ENCODE results near the gene SAA1.

The SAA1 gene

DNA sequence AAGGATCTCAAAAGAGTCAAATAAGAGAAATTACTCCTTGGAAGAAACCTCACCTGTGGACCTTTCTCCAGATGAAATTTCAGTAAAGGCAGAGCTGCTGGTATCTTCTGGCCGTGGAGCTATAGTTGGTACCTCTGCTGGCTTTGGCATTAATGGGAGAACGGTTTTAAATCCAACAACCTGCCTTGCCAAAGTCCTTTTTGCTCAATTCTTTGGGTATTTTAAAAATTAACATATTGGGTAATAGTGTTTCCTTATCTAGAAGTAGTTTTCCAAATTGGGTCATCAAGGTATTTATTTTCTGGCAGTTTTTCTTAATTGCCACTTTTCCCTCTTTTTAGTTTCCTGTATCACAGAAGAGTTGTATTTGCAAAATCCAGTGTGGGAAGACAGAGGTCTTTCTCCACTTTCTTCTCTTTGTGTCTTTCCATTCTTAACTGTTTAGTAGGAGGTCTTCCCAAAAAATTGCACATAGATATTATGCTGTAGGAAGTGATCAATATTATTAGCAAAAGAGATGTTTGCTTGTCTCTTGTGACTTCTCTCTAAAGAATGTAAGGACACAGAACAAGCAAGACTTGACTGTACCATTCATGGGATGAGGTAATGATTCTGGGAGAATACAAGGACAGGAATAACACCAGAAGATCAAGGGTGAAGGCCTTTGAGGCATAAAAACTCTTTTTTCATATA, 29.3 kb upstream of the SAA1 start, which contains the start of gene SAA4 (continued):
- TF ChIP-seq, protein P1, sequence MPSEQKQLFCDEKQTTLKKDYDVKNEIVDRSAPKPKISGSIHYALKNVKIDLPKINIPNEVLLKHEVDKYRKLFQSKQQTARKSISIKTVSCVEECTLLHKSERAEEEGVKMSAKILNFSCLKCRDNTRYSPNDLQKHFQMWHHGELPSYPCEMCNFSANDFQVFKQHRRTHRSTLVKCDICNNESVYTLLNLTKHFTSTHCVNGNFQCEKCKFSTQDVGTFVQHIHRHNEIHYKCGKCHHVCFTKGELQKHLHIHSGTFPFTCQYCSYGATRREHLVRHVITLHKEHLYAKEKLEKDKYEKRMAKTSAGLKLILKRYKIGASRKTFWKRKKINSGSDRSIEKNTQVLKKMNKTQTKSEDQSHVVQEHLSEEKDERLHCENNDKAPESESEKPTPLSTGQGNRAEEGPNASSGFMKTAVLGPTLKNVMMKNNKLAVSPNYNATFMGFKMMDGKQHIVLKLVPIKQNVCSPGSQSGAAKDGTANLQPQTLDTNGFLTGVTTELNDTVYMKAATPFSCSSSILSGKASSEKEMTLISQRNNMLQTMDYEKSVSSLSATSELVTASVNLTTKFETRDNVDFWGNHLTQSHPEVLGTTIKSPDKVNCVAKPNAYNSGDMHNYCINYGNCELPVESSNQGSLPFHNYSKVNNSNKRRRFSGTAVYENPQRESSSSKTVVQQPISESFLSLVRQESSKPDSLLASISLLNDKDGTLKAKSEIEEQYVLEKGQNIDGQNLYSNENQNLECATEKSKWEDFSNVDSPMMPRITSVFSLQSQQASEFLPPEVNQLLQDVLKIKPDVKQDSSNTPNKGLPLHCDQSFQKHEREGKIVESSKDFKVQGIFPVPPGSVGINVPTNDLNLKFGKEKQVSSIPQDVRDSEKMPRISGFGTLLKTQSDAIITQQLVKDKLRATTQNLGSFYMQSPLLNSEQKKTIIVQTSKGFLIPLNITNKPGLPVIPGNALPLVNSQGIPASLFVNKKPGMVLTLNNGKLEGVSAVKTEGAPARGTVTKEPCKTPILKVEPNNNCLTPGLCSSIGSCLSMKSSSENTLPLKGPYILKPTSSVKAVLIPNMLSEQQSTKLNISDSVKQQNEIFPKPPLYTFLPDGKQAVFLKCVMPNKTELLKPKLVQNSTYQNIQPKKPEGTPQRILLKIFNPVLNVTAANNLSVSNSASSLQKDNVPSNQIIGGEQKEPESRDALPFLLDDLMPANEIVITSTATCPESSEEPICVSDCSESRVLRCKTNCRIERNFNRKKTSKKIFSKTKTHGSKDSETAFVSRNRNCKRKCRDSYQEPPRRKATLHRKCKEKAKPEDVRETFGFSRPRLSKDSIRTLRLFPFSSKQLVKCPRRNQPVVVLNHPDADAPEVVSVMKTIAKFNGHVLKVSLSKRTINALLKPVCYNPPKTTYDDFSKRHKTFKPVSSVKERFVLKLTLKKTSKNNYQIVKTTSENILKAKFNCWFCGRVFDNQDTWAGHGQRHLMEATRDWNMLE (tag by site-specific recombination; conservative IDR thresholded peaks at IDR 0.05; ENCODE audit: low read depth) = no peak
- TF ChIP-seq, protein P2, sequence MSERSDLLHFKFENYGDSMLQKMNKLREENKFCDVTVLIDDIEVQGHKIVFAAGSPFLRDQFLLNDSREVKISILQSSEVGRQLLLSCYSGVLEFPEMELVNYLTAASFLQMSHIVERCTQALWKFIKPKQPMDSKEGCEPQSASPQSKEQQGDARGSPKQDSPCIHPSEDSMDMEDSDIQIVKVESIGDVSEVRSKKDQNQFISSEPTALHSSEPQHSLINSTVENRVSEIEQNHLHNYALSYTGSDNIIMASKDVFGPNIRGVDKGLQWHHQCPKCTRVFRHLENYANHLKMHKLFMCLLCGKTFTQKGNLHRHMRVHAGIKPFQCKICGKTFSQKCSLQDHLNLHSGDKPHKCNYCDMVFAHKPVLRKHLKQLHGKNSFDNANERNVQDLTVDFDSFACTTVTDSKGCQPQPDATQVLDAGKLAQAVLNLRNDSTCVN (tag by site-specific recombination; optimal IDR thresholded peaks at IDR 0.05) = no peak
- no peak for TF ChIP-seq ZNF404 (tag by site-specific recombination; IDR thresholded peaks at IDR 0.05)
- no peak for TF ChIP-seq ZNF221 (tag by site-specific recombination; IDR thresholded peaks at IDR 0.05; ENCODE audit: borderline replicate concordance)
- TF ChIP-seq, protein P3, sequence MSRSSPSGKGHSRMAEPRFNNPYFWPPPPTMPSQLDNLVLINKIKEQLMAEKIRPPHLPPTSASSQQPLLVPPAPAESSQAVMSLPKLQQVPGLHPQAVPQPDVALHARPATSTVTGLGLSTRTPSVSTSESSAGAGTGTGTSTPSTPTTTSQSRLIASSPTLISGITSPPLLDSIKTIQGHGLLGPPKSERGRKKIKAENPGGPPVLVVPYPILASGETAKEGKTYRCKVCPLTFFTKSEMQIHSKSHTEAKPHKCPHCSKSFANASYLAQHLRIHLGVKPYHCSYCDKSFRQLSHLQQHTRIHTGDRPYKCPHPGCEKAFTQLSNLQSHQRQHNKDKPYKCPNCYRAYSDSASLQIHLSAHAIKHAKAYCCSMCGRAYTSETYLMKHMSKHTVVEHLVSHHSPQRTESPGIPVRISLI (tag by site-specific recombination; IDR thresholded peaks at IDR 0.05) = no peak
- no peak for TF ChIP-seq ZNF530 (tag by site-specific recombination; IDR thresholded peaks at IDR 0.05; ENCODE audit: low read depth)
- TF ChIP-seq ZNF302 (tag by site-specific recombination; IDR thresholded peaks at IDR 0.05; ENCODE audit: low read depth) = no peak
- TF ChIP-seq ZNF660 (tag by site-specific recombination; IDR thresholded peaks at IDR 0.05) = no peak
- TF ChIP-seq ZNF785 (tag by site-specific recombination; IDR thresholded peaks at IDR 0.05) = no peak
- TF ChIP-seq ZNF473 (tag by site-specific recombination; IDR thresholded peaks at IDR 0.05) = no peak

DNA sequence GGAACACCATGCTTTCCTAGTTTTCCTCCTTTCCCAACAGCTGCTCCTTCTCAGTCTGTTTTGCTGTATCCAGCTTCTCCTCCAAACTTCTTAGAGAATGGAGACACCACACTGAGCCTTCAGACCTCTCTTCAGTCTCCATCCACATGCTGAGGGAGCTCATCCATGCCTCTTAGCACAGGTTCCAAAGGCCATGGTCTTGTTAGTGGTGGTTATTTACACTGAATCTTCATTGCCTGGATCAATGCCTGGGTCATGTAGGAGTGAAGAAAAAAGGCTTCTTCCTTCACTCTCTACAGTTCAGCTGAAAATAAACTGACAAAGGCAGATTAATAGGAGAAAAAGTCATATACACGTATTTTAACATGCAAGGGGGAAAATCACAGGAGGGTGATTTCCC, 26.4 kb upstream of the SAA1 start:
- no peak overlapping the region for H3K4me3 ChIP-seq (ENCODE audit: low read depth, low read length)
- no peaks in the 10 kb centered on the region for H3K9me3 ChIP-seq (ENCODE audit: control insufficient read depth, insufficient read depth, low read depth, low read length)
- ChIA-PET CTCF (interaction anchor here (1.3 kb wide), 1 partner anchor 525 kb away, joined by 3 read pairs; no protein-coding TSS in a partner anchor), POLR2A (no interaction called here)
- no peak overlapping the region for H3K27ac ChIP-seq (ENCODE audit: extremely low read depth, low read depth, low read length)
- H3K36me3 ChIP-seq (ENCODE audit: control insufficient read depth in 2 of 2, insufficient read depth in 1 of 2, low read length in 2 of 2) = no peaks in the 10 kb centered on the region
- no peaks in the 10 kb centered on the region for H3K4me1 ChIP-seq (ENCODE audit: control insufficient read depth, insufficient read depth, low read length)
- TF ChIP-seq OSR2 (tag by site-specific recombination; IDR thresholded peaks at IDR 0.05) = no peak
- TF ChIP-seq, protein P4, sequence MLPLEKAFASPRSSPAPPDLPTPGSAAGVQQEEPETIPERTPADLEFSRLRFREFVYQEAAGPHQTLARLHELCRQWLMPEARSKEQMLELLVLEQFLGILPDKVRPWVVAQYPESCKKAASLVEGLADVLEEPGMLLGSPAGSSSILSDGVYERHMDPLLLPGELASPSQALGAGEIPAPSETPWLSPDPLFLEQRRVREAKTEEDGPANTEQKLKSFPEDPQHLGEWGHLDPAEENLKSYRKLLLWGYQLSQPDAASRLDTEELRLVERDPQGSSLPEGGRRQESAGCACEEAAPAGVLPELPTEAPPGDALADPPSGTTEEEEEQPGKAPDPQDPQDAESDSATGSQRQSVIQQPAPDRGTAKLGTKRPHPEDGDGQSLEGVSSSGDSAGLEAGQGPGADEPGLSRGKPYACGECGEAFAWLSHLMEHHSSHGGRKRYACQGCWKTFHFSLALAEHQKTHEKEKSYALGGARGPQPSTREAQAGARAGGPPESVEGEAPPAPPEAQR (tag by site-specific recombination; IDR thresholded peaks at IDR 0.05) = no peak
- TF ChIP-seq ZNF624 (tag by site-specific recombination; IDR thresholded peaks at IDR 0.05) = no peak
- TF ChIP-seq, protein P5, sequence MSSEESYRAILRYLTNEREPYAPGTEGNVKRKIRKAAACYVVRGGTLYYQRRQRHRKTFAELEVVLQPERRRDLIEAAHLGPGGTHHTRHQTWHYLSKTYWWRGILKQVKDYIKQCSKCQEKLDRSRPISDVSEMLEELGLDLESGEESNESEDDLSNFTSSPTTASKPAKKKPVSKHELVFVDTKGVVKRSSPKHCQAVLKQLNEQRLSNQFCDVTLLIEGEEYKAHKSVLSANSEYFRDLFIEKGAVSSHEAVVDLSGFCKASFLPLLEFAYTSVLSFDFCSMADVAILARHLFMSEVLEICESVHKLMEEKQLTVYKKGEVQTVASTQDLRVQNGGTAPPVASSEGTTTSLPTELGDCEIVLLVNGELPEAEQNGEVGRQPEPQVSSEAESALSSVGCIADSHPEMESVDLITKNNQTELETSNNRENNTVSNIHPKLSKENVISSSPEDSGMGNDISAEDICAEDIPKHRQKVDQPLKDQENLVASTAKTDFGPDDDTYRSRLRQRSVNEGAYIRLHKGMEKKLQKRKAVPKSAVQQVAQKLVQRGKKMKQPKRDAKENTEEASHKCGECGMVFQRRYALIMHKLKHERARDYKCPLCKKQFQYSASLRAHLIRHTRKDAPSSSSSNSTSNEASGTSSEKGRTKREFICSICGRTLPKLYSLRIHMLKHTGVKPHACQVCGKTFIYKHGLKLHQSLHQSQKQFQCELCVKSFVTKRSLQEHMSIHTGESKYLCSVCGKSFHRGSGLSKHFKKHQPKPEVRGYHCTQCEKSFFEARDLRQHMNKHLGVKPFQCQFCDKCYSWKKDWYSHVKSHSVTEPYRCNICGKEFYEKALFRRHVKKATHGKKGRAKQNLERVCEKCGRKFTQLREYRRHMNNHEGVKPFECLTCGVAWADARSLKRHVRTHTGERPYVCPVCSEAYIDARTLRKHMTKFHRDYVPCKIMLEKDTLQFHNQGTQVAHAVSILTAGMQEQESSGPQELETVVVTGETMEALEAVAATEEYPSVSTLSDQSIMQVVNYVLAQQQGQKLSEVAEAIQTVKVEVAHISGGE (tag by site-specific recombination; conservative IDR thresholded peaks at IDR 0.05; ENCODE audit: low read depth) = no peak
- no peak for TF ChIP-seq ZNF266 (tag by site-specific recombination; IDR thresholded peaks at IDR 0.05; ENCODE audit: low read depth)
- no peak for TF ChIP-seq KLF10 (tag by site-specific recombination; IDR thresholded peaks at IDR 0.05)
- TF ChIP-seq SCRT2 (tag by site-specific recombination; IDR thresholded peaks at IDR 0.05) = no peak
- TF ChIP-seq ZNF629 (tag by site-specific recombination; IDR thresholded peaks at IDR 0.05) = no peak
- TF ChIP-seq ZFP3 (tag by site-specific recombination; IDR thresholded peaks at IDR 0.05; ENCODE audit: low read depth) = no peak
- TF ChIP-seq ZNF175 (tag by site-specific recombination; IDR thresholded peaks at IDR 0.05) = no peak
- TF ChIP-seq ZNF585B (tag by site-specific recombination; IDR thresholded peaks at IDR 0.05) = no peak
- TF ChIP-seq ZNF223 (tag by site-specific recombination; IDR thresholded peaks at IDR 0.05) = no peak
- TF ChIP-seq ZNF37A (tag by site-specific recombination; IDR thresholded peaks at IDR 0.05) = no peak
